H1 (cell line): ENCODE data around the gene ANK3.

ENCODE experiments used
- BCL11A ChIP-seq, 2 experiments: IDR thresholded peaks; one replicate each; pipeline ENCODE4 v1.6.1; 2011; ENCODE audit warnings: low read depth in 2 of 2, low read length in 2 of 2, mild to moderate bottlenecking in 2 of 2
- CEBPB ChIP-seq: IDR thresholded peaks from 2 replicates; pipeline ENCODE4 v1.6.1; 2012; ENCODE audit warnings: low read depth, low read length
- CHD2 ChIP-seq: IDR thresholded peaks from 2 replicates; pipeline ENCODE4 v1.6.1; 2012; ENCODE audit warnings: low read length, improper control_type of control experiment
- EP300 ChIP-seq, 2 experiments: IDR thresholded peaks; 1 replicate in 1 of 2; 2 replicates in 1 of 2; pipeline ENCODE4 v1.6.1; 2011 to 2012; ENCODE audit warnings: low read depth in 2 of 2, low read length in 2 of 2, mild to moderate bottlenecking in 2 of 2, borderline replicate concordance in 1 of 2, inconsistent platforms in 1 of 2, moderate library complexity in 1 of 2
- EZH2 ChIP-seq: fragments of 200-600 bp; sonication (generic); IDR thresholded peaks from 2 replicates; pipeline ENCODE4 v1.7.1; 2012; ENCODE audit warnings: low read depth, mild to moderate bottlenecking, moderate library complexity, low read length, inconsistent platforms; ENCODE audit not compliant: severe bottlenecking
- GABPA ChIP-seq: IDR thresholded peaks from 2 replicates; pipeline ENCODE4 v1.6.1; 2011; ENCODE audit warnings: mild to moderate bottlenecking, low read length, moderate library complexity, borderline replicate concordance; ENCODE audit not compliant: insufficient read depth
- JUN ChIP-seq: IDR thresholded peaks from 2 replicates; pipeline ENCODE4 v1.6.1; 2011; ENCODE audit warnings: low read depth, mild to moderate bottlenecking, improper control_type of control experiment, low read length
- POLR2A ChIP-seq, 2 experiments: IDR thresholded peaks; 1 replicate in 1 of 2; 2 replicates in 1 of 2; pipeline ENCODE4 v1.6.1; 2011; ENCODE audit warnings: low read depth in 2 of 2, low read length in 2 of 2, mild to moderate bottlenecking in 2 of 2; ENCODE audit errors: control extremely low read depth in 1 of 2
- POLR2AphosphoS5 ChIP-seq: IDR thresholded peaks from 2 replicates; pipeline ENCODE4 v1.6.1; 2011; ENCODE audit warnings: low read depth, low read length
- RXRA ChIP-seq: IDR thresholded peaks from 2 replicates; pipeline ENCODE4 v1.6.1; 2011; ENCODE audit warnings: low read depth, mild to moderate bottlenecking, low read length, moderate library complexity; ENCODE audit not compliant: insufficient read depth
- SIN3A ChIP-seq, 2 experiments: IDR thresholded peaks in 1 of 2; conservative IDR thresholded peaks in 1 of 2; 2 replicates each; pipeline ENCODE4 v1.6.1; 2011 to 2012; ENCODE audit warnings: low read length in 2 of 2, improper control_type of control experiment in 1 of 2, low read depth in 1 of 2, mild to moderate bottlenecking in 1 of 2
- SP1 ChIP-seq: IDR thresholded peaks from 2 replicates; pipeline ENCODE4 v1.6.1; 2011; ENCODE audit warnings: low read depth, low read length
- TF ChIP-seq, protein P1 (sequence below): IDR thresholded peaks from 2 replicates; pipeline ENCODE4 v1.6.1; 2012; ENCODE audit warnings: low read length, inconsistent platforms

- TF ChIP-seq POLR2AphosphoS5 (no peak), JUN (no peak), CEBPB (no peak), GABPA (no peak), BCL11A (IDR thresholded peaks at IDR 0.05; ENCODE audit: low read depth in 2 of 2, low read length in 2 of 2) (no peak), SIN3A (conservative IDR thresholded peaks at IDR 0.05 in 1 of 2, IDR thresholded peaks at IDR 0.05 in 1 of 2; ENCODE audit: low read depth in 1 of 2, low read length in 2 of 2) (no peak), SP1 (no peak), EP300 (IDR thresholded peaks at IDR 0.05; ENCODE audit: borderline replicate concordance in 1 of 2, low read depth in 2 of 2, low read length in 2 of 2) (no peak), CHD2 (no peak), RXRA (no peak), POLR2A (IDR thresholded peaks at IDR 0.05; ENCODE audit: control extremely low read depth in 1 of 2, low read depth in 2 of 2, low read length in 2 of 2) (no peak), EZH2 (no peak)
- TF ChIP-seq, protein P1, sequence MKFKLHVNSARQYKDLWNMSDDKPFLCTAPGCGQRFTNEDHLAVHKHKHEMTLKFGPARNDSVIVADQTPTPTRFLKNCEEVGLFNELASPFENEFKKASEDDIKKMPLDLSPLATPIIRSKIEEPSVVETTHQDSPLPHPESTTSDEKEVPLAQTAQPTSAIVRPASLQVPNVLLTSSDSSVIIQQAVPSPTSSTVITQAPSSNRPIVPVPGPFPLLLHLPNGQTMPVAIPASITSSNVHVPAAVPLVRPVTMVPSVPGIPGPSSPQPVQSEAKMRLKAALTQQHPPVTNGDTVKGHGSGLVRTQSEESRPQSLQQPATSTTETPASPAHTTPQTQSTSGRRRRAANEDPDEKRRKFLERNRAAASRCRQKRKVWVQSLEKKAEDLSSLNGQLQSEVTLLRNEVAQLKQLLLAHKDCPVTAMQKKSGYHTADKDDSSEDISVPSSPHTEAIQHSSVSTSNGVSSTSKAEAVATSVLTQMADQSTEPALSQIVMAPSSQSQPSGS = no peak
Measured at GRCh38 chr10:60025279-60025678, 364.4 kb downstream of the ANK3 start.
